Nephron progenitor cell (in vitro differentiated cells): ENCODE measurements around the gene SEC16B.

Experiments
- DNase-seq: peaks from one replicate; pipeline ENCODE4 v3.0.0; 2021
- H3K27ac Mint-ChIP-seq: 2 replicates; pipeline ENCODE4 v1.8.0; 2021; ENCODE audit warnings: mild to moderate bottlenecking, moderate library complexity, mixed read lengths
- H3K27me3 Mint-ChIP-seq: 2 replicates; pipeline ENCODE4 v1.8.0; 2021; ENCODE audit warnings: mild to moderate bottlenecking, low read depth, mixed read lengths; ENCODE audit not compliant: poor library complexity
- H3K36me3 Mint-ChIP-seq: 2 replicates; pipeline ENCODE4 v1.8.0; 2021; ENCODE audit warnings: low read depth, mixed read lengths
- H3K4me1 Mint-ChIP-seq: 2 replicates; pipeline ENCODE4 v1.8.0; 2021; ENCODE audit warnings: mixed read lengths
- H3K4me3 Mint-ChIP-seq: 2 replicates; pipeline ENCODE4 v1.8.0; 2021; ENCODE audit warnings: mild to moderate bottlenecking, moderate library complexity, mixed read lengths
- H3K9me3 Mint-ChIP-seq: 2 replicates; pipeline ENCODE4 v1.8.0; 2021; ENCODE audit warnings: mild to moderate bottlenecking, moderate library complexity, mixed read lengths
- CTCF ChIP-seq: fragments of 200-600 bp; sonication (generic); IDR thresholded peaks from 2 replicates; pipeline ENCODE4 v1.5.0; 2021; ENCODE audit warnings: antibody characterized with exemption

Gene SEC16B

GRCh38 chr1:177964336-177964735 is 5.5 kb downstream of the SEC16B start:
- Mint-ChIP-seq H3K4me3 (no peak overlapping the region), H3K27me3 (peaks cover 5% of the 10 kb centered on the region), H3K36me3 (no peaks in the 10 kb centered on the region), H3K4me1 (peaks cover 4% of the 10 kb centered on the region), H3K27ac (no peak overlapping the region), H3K9me3 (no peaks in the 10 kb centered on the region)
- no peak for DNase-seq
- TF ChIP-seq CTCF = no peak

- Mint-ChIP-seq H3K27ac (no peak overlapping the region), H3K36me3 (no peaks in the 10 kb centered on the region), H3K9me3 (no peaks in the 10 kb centered on the region), H3K4me1 (peaks cover 4% of the 10 kb centered on the region), H3K4me3 (no peak overlapping the region), H3K27me3 (no peaks in the 10 kb centered on the region)
- no peak for TF ChIP-seq CTCF
- no peak for DNase-seq
Observed at GRCh38 chr1:177960939-177961622, 8.8 kb downstream of the SEC16B start.

- no peaks in the 10 kb centered on the region for H3K9me3 Mint-ChIP-seq
- H3K4me3 Mint-ChIP-seq = no peak overlapping the region
- peaks cover 4% of the 10 kb centered on the region for H3K4me1 Mint-ChIP-seq
- no peak for DNase-seq
- H3K27ac Mint-ChIP-seq = no peak overlapping the region
- H3K36me3 Mint-ChIP-seq = no peaks in the 10 kb centered on the region
- no peak for TF ChIP-seq CTCF
- no peaks in the 10 kb centered on the region for H3K27me3 Mint-ChIP-seq
Observed at GRCh38 chr1:177959811-177960515, 9.9 kb downstream of the SEC16B start.

- no peaks in the 10 kb centered on the region for H3K9me3 Mint-ChIP-seq
- no peak overlapping the region for H3K4me3 Mint-ChIP-seq
- no peaks in the 10 kb centered on the region for H3K4me1 Mint-ChIP-seq
- no peak overlapping the region for H3K27ac Mint-ChIP-seq
- DNase-seq = no peak
- H3K36me3 Mint-ChIP-seq = no peaks in the 10 kb centered on the region
- peaks cover 2% of the 10 kb centered on the region for H3K27me3 Mint-ChIP-seq
- TF ChIP-seq CTCF = no peak
Observed at GRCh38 chr1:177958092-177958491, 11.8 kb downstream of the SEC16B start.

GRCh38 chr1:177954076-177954475 is 15.8 kb downstream of the SEC16B start:
- H3K27ac Mint-ChIP-seq = no peak overlapping the region
- H3K4me1 Mint-ChIP-seq = peaks cover 9% of the 10 kb centered on the region
- peaks cover 10% of the 10 kb centered on the region for H3K27me3 Mint-ChIP-seq
- no peak overlapping the region for H3K4me3 Mint-ChIP-seq
- no peak for TF ChIP-seq CTCF
- DNase-seq = no peak
- no peaks in the 10 kb centered on the region for H3K9me3 Mint-ChIP-seq
- no peaks in the 10 kb centered on the region for H3K36me3 Mint-ChIP-seq

- peaks cover 14% of the 10 kb centered on the region for H3K4me1 Mint-ChIP-seq
- no peaks in the 10 kb centered on the region for H3K9me3 Mint-ChIP-seq
- H3K27me3 Mint-ChIP-seq = peaks cover 10% of the 10 kb centered on the region
- TF ChIP-seq CTCF = no peak
- H3K4me3 Mint-ChIP-seq = no peak overlapping the region
- no peaks in the 10 kb centered on the region for H3K36me3 Mint-ChIP-seq
- peak overlapping the region; percentile 25 for H3K27ac Mint-ChIP-seq
- DNase-seq = no peak
Observed at GRCh38 chr1:177953549-177953948, 16.3 kb downstream of the SEC16B start.
